BE2C (cell line): Measurements from ENCODE around the gene C1QTNF3.

ENCODE experiments used
- DNase-seq: peaks from one replicate; pipeline ENCODE4 v3.0.0-alpha.2; 2020
- H3K27me3 ChIP-seq: fragments of 250-450 bp; sonication (Bioruptor Pico); 2 replicates; pipeline ENCODE4 v1.5.1; 2020; ENCODE audit warnings: mild to moderate bottlenecking
- H3K36me3 ChIP-seq: fragments of 250-450 bp; sonication (Bioruptor Pico); 2 replicates; pipeline ENCODE4 v1.5.1; 2020; ENCODE audit warnings: mild to moderate bottlenecking
- H3K4me1 ChIP-seq: fragments of 250-450 bp; sonication (Bioruptor Pico); 2 replicates; pipeline ENCODE4 v1.5.1; 2020
- H3K4me3 ChIP-seq: 2 replicates; pipeline ENCODE4 v1.5.1; 2011; ENCODE audit warnings: low read depth, low read length
- H3K9me3 ChIP-seq: fragments of 250-450 bp; sonication (Bioruptor Pico); 2 replicates; pipeline ENCODE4 v1.5.1; 2020
- TF ChIP-seq, protein P1 (sequence below): IDR thresholded peaks from 2 replicates; pipeline ENCODE4 v1.5.1; 2012; ENCODE audit warnings: mild to moderate bottlenecking, low read depth, low read length

Gene C1QTNF3

GRCh38 chr5:33994845-33995244 is 48.2 kb downstream of the C1QTNF3 start:
- TF ChIP-seq, protein P1, sequence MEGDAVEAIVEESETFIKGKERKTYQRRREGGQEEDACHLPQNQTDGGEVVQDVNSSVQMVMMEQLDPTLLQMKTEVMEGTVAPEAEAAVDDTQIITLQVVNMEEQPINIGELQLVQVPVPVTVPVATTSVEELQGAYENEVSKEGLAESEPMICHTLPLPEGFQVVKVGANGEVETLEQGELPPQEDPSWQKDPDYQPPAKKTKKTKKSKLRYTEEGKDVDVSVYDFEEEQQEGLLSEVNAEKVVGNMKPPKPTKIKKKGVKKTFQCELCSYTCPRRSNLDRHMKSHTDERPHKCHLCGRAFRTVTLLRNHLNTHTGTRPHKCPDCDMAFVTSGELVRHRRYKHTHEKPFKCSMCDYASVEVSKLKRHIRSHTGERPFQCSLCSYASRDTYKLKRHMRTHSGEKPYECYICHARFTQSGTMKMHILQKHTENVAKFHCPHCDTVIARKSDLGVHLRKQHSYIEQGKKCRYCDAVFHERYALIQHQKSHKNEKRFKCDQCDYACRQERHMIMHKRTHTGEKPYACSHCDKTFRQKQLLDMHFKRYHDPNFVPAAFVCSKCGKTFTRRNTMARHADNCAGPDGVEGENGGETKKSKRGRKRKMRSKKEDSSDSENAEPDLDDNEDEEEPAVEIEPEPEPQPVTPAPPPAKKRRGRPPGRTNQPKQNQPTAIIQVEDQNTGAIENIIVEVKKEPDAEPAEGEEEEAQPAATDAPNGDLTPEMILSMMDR = no peak
- no peaks in the 10 kb centered on the region for H3K4me1 ChIP-seq
- no peak for DNase-seq

DNA sequence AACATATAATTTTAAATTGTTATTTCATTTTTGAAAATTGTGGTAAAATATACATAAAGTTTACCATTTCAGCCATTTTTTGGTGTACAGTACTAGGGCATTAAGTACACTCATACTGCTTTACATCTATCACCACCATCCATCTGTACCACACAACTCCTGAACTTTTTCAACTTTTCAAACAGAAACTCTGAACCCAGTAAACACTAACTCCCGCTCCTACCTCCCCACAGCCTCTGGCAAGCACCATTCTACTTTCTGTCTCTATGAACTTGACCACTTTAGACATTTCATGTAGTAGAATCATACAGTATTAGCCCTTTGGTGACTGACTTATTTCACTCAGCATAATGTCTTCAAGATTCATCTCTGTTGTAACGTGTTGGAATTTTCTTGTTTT is 50.1 kb downstream of the C1QTNF3 start:
- Histone ChIP-seq H3K4me1 (no peaks in the 10 kb centered on the region), H3K4me3 (no peak overlapping the region), H3K9me3 (no peaks in the 10 kb centered on the region), H3K36me3 (no peaks in the 10 kb centered on the region), H3K27me3 (no peaks in the 10 kb centered on the region)
- DNase-seq = no peak
- TF ChIP-seq, protein P1 = no peak

More at GRCh38 chr5:33994845-33995244, 48.2 kb downstream of the C1QTNF3 start:
- Histone ChIP-seq H3K4me3 (no peak overlapping the region), H3K27me3 (no peaks in the 10 kb centered on the region), H3K36me3 (no peaks in the 10 kb centered on the region; the same call in 1 of the 2 replicates), H3K9me3 (no peaks in the 10 kb centered on the region)

DNA sequence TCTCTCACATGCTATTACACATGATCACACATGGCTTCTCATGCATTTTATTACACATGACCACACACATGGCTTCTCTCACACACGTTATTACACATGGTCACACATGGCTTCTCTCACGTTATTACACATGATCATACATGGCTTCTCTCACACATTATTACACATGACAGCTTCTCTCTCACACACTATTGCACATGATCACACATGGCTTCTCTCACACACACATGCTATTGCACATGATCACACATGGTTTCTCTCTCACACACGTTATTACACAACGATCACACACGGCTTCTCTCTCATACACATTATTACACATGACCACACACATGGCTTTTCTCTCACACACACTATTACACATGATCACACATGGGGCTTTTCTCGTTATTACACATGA is 57.6 kb downstream of the C1QTNF3 start:
- Histone ChIP-seq H3K4me3 (no peak overlapping the region), H3K36me3 (no peaks in the 10 kb centered on the region), H3K4me1 (no peaks in the 10 kb centered on the region), H3K27me3 (no peaks in the 10 kb centered on the region), H3K9me3 (no peaks in the 10 kb centered on the region)
- no peak for DNase-seq
- TF ChIP-seq, protein P1 = no peak

- TF ChIP-seq, protein P1 = no peak
- no peak for DNase-seq
- Histone ChIP-seq H3K9me3 (no peaks in the 10 kb centered on the region), H3K4me3 (no peak within 1 kb of the TSS), H3K36me3 (no peaks in the 10 kb centered on the region), H3K4me1 (no peaks in the 10 kb centered on the region), H3K27me3 (no peaks in the 10 kb centered on the region)
Observed at GRCh38 chr5:33984671-33985124, 58.3 kb downstream of the C1QTNF3 start, which contains the start of gene SLC45A2. SLC45A2 (minus strand) TSS chr5:33984693; CDS start chr5:33984583, 110 bp downstream.

DNA sequence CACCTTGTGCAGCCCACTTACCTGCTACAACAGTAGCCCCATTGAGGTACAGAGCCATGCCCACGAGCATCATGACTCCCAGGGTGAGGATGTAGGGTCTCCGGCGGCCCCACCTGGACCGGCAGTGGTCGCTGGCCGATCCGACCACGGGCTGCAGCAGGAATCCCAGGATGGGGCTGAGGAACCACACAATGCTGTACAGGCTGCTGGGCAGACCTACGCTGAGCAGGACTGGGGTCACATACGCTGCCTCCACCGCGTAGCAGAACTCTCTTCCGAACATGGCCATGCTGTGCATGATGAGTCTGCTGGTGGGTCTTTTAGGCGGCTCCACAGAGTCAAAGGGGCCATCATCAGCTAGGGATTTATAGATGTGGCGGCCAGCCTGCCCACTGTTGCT is 58.8 kb downstream of the C1QTNF3 start:
- H3K27me3 ChIP-seq = no peaks in the 10 kb centered on the region
- no peaks in the 10 kb centered on the region for H3K36me3 ChIP-seq
- TF ChIP-seq, protein P1 = no peak
- no peaks in the 10 kb centered on the region for H3K4me1 ChIP-seq
- no peak for DNase-seq
- H3K4me3 ChIP-seq = no peak overlapping the region
- no peaks in the 10 kb centered on the region for H3K9me3 ChIP-seq

DNA sequence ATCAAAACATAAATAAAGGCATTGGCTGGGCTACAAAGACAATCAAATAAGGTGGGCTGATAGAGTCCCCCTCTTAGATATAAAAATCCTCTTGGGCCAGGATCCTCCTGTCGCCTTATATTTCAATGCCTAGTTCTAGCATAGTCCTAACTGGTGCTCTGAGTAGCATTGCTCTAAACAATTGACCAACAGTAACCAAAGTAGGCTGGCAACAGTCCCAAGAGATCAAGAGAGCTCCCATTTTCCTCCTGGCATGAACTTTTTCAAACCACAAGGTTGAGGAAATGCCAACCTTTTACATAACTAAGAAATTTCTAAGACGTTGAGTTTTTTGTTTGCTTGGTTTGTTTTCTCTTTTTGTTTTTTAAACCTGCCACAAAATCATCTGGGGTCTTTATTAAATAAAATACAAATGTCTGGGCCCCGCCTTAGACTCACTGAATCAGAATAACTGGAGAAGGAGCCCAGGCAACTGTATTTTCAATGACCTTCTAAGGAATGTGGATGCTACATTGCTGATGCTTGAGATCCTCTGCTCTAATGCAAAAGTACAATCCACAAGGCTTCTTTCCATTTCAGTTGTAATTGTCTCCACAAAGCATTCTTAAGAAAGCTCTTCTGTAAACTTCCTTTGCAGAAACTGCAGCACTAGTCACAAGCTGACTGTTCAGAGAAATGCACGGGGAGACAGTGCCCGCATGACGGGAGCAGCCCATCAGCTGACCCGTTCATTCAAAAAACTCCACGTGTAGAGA is 61.4 kb downstream of the C1QTNF3 start:
- Histone ChIP-seq H3K4me1 (no peaks in the 10 kb centered on the region), H3K9me3 (no peaks in the 10 kb centered on the region), H3K36me3 (no peaks in the 10 kb centered on the region), H3K4me3 (no peak overlapping the region), H3K27me3 (no peaks in the 10 kb centered on the region)
- TF ChIP-seq, protein P1 = no peak
- no peak for DNase-seq
